Gastrocnemius medialis (tissue), 4 donors: ENCODE results near the gene LRRK1.

Source experiments
- CTCF ChIP-seq, 5 experiments: fragments of 450-650 bp in 3 of 5; fragments of 200-600 bp in 2 of 5; sonication (generic) in 2 of 5; IDR thresholded peaks in 4 of 5; conservative IDR thresholded peaks in 1 of 5; 1 replicate in 4 of 5; 2 replicates in 1 of 5; pipeline ENCODE4 v1.5.1; 2016 to 2019; ENCODE audit warnings: antibody characterized with exemption in 5 of 5, mild to moderate bottlenecking in 3 of 5, moderate library complexity in 3 of 5
- POLR2A ChIP-seq, 2 donors: fragments of 450-650 bp; IDR thresholded peaks; one replicate each; pipeline ENCODE4 v1.6.1; 2017; ENCODE audit warnings: antibody characterized with exemption in 2 of 2, mild to moderate bottlenecking in 2 of 2, moderate library complexity in 2 of 2

GRCh38 chr15:101112336-101113113, 193.4 kb downstream of the LRRK1 start:
- TF ChIP-seq CTCF (IDR thresholded peaks at IDR 0.05 in 4 of 5, conservative IDR thresholded peaks at IDR 0.05 in 1 of 5) (no peak), POLR2A (IDR thresholded peaks at IDR 0.05) (no peak)
